Stimulated activated CD4-positive, alpha-beta T cell treated with anti-CD3 and anti-CD28 coated beads, TNF-alpha, amount 100 ng/mL, for 24 hours (primary cell): Measurements from ENCODE around the gene SLC5A10.

Source experiments
- DNase-seq, 3 experiments: peaks; one replicate each; pipeline ENCODE4 v3.0.0-alpha.2; 2020; ENCODE audit warnings: low read depth in 3 of 3

Gene SLC5A10

DNA sequence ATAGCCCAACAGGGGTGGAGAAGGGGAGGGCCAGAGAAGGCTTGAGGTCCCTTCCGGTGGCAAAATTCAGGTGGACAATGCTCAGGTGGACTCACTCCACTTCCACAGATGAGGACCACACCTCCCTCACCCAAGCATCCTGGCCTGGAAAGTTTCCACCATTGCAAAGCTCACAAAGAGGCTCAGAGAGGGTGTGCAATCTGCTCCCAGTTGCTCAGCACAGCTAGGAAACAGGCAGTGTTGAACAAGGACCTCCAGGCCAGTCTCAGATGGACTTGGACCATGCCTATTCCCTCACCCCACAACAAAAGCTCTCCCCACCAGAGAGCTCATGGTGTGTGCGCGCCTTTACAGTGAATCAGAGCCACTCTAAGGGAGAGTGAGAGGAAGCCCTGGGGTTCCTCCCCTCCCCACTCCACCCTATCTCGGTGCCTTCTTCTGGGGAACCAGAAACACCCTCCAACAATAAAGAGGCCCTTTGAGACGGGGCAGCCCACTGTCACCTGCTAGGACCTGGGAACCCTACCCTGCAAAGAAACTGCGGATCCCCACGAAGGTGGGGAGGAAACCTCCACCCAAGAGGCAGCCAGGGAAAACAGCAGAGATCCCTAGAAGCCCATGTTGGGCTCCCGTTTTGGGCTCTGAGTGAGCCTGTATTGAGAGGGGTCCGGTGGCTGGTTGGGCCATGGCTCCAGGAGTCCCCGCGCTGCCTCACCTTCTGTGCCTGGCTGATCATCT is 51.0 kb downstream of the SLC5A10 start:
- DNase-seq: no peak

DNA sequence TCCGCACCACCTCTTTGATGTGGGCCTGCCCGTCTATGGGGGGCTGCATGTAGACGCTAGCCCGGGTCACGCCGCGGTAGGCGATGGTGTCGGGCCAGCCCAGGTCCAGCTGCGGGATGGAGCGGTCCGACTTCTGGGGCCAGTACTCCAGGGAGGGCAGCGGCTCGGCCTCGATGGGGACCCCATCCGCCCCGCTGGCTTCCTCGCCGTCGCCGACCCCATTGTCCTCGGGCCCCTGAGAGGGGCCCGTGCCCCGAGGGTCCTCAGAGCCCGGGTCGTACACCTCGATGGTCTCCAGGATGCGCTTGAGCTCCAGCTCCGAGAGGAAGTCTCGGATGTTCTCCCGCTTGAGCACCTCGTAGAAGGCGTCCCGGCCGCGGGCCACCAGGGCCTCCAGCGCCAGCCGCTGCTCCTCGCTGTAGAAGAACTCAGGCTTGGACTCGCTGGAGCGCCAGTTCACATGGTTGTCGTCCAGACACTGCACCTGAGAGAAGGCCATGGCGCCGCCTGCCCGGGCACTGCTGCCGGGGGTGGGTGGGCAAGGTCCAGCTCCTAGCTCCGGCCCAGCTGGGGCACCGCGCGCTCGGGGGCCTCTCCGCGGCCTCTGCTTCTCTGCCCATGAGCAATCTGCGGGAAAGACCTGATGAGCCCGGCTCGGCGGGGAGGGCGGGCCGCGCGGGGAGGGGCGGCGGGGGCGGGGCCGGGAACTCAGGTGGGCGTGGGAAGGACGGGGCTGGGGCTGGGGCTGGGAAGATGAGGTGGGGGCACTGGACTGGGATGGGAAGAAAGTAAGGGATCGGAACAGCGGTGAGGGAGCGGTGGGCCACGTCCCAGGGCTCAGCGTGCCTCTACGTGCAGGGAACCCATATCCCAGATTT is 51.8 kb downstream of the SLC5A10 start:
- peak; percentile 17 to 54 (median 22) for DNase-seq

DNA sequence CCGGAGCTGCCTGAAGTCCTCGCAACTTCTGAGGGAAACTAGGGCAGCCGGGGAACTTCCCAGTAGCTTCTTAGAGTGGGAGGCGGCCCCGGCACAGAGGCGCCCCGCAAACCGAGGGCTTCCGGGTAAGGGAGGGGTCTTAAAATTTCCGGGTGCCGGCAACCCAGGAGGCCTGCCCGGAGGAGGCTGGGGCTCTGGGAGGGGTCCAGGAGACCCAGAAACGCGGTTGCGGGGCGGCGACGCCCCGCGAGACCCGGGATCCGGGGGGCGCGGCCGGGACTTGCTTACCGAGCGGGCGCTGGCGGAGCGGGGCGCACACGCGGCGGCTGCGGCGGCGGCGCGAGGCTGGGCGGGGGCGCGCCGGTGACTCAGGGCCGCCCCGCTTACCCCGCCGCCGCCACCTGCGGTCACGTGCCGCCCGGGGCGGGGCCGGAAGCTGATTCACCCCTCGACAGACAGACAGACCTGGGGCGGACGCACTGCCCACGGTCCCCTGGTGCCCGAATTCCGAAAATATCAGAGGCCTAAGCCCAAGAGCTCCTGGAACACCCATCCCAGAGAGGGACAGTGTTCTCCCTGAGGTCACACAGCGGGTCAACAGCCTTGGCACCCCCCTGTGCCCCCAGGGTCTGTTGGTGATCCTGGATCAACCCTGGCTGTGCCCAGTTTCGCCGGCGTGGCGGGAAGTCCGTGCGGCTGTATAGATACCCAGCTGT is 52.6 kb downstream of the SLC5A10 start, which contains the start of gene FAM83G:
TSS of gene FAM83G (minus strand) at position 344 of the 716 bp plus-strand sequence. CDS start 723 bp downstream, outside the sequence.
- DNase-seq: peak; percentile 82 to 92 (median 83)

DNA sequence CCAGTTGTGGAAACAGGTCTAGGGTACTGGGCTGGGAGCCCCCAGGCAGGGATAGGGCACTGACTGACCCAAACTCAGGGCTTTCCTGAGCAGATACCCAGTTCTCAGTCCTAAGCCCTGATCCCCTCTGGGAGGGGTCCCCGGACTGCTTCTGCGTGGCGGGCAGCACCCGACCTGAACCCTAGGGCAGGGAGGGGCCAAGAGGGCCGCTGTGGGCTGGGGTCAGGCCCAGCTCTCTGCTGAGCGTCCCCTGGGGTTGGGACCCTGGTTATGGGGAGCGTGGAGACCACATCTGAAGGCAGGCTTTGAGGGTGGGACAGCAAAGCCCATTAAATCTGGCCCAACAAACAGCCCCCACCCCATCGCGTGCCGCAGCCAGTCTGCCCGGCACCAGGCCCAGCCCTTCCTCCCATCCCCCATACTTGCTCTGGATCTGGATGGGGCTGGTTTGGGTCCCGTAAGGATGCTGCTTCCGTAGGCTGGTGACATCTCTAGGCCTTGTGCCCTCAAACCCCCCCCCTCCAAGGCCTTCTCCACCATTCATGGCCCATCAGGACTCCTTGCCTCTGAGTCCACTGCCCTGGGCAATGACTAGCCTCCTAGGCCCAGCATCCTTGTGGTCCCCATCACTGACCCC is 53.3 kb downstream of the SLC5A10 start:
- DNase-seq: no peak

DNA sequence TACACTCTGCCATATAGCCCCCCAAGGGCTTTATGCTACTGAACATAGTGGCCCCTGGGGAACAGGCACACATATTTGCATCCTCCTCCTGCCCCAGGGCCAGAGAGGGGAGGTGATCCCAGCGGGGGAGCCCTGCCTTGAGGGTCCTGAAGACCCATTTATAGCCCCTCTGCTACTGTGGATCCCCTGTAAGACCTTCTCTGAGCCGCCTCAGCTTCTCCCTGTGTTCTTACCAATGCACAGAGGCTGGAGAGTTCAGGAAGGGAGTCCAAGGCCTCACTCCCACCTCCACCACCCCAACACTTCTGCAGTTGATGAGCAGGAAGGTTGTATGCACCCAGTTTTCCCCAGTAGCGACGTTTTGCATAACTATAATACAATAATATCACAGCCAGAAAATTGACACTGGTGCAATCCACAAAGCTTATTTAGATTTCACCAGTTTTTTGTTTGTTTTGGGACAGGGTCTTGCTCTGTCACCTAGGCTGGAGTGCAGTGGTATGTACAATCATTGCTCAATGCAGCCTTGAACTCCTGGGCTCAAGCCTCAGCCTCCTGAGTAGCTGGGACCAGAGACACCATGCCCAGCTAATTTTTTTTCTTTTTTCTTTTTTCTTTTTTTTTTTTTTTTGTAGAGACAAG is 53.9 kb downstream of the SLC5A10 start:
- no peak for DNase-seq

DNA sequence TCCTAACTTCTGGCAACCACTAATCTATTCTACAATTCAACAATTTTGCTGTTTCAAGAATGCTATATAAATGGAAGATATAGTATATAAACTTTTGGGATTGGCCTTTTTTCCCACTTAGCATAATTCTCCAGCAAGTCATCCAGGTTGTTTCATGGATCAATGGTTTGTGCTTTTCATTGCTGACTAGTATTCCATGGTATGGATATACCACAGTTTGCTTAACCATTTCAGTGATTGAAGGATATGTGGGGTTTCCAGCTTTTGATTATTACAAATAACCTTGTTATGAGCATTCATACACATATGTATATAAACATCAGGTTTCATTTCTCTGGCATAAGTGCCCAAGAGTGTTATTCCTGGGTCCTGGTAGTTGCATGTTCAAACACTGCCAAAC is 54.7 kb downstream of the SLC5A10 start:
- DNase-seq: no peak

DNA sequence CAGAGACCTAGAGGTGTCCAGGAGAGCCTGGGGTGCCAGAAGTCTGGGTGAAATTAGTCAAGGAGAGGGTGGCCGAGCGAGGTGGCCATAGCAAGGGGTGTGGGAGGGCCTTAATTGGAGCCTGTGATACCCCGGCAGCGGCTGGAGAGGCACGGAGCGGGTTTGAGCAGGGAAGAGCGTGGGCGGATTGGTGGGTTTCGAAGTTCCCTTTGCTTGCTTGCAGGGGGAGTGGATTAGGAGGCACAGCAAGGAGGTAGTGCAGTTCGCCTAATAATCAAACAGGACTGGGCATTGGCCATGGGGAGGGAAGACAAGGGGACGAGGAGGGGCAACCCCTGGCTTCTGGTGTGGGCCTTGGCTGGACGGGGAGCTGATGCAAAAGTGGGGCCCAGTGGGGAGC is 58.0 kb downstream of the SLC5A10 start:
- DNase-seq: no peak

DNA sequence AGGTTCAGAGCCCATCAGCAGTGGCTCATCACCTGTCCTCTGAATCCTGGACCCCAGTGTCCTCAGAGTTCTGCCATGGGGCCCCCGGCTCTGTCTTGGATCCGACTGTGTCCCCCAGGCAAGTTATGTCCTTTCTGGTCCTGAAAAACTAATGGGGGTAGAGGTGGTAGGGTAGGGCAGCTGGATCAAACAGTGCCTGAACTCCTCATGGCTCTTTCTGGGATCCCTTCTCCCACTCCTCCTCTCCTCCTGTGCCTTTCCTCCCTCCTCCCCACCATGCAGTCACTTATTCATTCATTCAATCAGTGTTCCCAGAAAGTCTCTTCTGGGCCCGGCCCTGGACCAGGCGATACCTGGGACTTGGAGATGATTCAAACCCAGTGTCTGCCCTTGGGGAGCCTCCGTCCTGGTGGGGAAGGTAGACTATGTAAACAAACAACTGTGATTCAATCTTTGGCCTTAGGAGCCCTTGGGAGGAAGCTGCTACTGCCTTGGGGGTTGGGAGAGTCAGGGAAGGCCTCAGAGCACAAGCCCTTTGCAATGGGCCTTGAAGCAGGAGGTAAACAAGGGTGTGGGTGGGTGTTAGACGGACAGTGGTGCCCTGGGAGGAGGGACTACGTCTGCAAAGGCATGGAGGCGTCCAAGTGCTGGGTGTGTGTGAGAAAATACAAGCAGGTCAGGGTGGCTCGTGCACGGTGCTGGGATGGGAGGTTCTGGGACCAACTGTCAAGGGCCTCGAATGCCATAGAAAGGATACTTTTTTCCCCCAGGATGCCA is 59.0 kb downstream of the SLC5A10 start:
- no peak for DNase-seq

DNA sequence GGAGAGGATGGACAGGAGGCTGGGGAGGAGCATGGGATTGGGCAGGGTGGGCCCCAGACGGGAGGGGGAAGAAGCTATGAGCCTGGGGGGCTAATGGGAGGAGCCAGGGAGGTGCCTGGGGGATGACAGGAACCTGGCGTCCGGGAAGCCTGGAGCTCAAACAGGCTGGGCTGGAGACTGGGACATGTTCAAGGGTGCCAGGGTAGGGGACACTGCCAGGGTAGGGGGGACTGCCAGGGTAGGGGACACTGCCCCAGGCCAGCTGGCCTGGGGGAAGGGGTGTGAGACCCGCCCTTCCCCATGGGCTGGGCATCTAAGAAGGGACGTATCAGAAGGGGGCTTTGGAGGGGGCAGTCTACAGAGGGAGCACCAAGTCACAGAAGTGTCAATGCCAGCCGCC is 59.6 kb downstream of the SLC5A10 start:
- no peak for DNase-seq

DNA sequence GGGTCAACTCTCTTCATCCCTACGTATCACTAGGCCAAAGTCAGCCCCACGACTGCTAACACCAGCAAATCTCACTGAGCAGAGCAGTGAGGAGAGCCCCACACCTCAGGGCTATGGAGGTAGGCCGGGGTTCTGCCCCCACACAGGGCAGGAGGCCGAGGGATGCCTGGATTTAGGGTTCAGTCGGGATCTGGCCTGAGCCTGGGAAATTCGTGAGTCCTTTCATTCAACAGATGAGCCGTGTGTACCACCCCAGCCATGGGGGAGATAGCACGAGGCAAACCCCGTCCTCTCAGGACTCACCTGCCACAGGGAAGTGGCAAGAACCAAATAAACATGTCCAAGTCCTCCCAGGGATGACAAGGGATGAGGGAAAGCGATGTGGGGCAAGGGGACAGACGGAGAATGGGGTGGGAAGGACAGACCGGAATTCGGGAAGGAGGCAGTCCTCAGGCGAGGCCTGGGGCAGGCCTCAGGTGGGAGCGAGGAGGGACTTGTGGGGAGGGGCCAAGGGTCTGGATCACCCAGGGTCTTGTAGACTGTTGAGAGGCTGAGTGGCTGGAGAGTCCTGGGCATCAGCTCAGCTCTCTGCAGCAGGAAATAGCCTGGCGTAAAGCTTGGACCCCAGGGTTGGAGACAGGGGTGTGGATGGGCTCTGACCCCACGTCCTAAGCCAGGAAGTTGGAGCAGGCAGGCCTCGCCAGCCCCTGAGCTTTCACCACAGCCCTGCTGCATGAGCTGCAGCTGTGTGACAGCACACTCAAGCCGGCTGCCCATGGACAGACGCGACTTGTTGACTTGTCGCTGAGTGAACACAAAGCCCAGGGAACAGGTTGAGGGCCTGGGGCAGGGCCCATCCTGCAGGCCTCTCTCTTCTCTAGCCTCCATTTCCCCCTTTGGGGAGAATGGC is 60.5 kb downstream of the SLC5A10 start:
- no peak for DNase-seq

DNA sequence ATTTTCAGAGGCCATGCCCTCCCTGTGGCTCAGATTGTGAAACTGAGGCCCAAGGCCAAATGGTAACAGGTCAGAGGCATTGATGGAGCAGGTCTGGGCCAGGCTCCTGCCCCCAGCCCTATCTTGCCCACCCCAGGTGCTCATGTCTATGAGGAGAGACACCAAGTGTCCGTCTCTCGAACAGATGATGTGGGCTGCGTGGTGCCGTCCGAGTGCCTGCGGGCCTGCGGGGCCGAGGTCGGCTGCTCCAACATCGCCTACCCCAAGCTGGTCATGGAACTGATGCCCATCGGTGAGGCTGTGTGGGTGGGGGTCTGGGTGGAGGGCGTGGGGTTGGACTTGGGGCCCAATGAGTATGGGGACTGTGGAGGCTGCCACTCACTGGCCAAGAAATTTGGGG is 61.3 kb downstream of the SLC5A10 start:
- DNase-seq: no peak

DNA sequence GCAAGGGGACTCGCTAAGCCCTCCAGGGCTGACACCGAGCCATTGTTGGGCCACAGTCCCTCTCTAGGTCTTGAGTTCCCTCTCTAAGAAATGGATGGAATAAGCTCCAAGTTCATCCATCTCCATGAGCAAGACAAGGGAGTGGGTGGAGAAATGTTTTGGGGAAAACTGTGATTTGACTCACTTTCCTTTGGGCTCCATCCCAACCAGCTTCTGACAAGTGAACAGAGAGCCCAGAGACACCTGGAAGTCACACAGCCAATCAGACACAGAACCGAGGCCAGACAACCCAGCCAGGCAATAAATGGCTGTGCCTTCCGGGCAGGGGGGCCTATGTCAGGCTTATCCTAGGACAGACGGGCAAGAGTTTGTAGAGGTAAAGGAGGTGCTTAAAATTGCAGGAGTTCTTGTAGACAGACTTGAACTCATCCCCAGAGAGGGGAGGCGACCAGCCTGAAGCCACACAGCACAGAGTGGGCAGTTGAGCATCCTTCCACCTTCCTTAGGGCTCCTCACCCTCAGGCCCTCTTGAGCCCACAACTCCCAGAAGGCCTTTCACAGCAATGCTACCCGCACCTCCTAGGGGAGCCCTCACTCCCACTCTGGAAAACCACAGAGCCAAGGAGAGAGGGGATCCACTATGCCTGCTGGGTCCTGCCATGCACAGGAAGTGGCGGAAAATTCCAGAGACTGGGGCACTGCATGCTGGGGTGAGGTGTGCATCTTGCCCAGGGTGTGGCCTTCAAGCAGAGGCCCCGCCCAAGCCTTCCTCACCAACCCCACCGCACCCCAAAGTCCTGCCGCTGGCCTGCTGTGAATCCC is 62.1 kb downstream of the SLC5A10 start:
- no peak for DNase-seq

DNA sequence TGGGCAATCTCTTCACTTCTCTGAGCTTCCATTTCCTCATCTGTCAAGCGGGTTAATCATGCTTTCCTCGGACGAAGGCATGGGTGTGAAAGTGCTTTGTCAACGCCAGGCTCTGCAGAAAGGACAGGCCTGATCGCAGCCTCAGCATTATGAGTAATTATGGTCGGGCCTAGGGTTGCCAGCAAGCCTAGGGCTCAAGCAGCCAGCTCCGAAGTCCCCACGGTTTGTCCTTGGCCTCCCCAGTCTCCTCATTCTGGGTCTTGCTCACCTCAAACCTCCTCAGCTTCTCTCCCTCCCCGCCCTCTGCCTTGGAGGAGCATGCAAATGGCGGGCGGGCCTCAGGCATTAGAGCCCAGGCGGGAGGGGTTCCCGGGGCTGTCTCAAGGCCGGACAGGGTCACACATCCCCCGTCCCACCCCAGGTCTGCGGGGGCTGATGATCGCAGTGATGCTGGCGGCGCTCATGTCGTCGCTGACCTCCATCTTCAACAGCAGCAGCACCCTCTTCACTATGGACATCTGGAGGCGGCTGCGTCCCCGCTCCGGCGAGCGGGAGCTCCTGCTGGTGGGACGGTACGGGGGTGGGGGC is 62.8 kb downstream of the SLC5A10 start:
- DNase-seq: no peak

DNA sequence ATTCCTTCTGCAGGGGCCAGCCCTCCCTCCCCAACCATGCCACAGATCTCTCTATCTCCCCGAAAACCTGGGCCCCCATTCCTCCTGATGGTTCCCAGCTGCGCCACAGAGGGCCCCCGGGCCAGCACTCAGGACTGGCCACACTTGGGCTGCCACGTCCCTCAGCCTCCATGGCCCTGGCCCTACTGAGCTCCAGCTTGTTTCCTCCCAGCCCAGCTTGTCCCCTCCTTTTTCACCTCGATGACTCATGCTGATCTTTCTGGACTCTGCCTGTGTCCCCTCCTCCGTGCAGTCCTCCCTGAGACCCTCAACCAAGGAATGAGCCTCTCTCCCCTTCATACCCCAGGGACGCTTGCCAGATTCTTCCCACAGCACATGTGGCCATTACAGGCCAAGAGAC is 63.5 kb downstream of the SLC5A10 start:
- no peak for DNase-seq

DNA sequence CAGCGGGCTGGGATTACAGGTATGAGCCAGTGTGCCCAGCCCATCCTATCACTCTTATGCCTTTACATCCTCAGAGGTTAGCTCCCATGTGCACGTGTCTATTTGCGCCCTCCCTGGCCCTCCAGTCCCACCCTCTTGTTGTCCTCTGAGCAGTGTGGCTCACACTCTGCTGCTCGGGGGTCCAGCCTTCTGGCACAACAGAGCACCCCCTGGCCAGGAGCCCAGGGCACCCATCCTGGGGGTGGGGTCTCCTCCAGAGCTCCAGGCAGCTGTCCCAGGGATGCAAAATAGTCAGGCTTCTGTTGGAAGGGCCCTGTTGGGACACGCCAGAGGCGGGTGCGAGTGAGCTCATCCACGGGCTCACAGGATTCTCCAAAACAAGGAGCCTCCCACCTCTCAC is 64.3 kb downstream of the SLC5A10 start:
- DNase-seq: no peak

DNA sequence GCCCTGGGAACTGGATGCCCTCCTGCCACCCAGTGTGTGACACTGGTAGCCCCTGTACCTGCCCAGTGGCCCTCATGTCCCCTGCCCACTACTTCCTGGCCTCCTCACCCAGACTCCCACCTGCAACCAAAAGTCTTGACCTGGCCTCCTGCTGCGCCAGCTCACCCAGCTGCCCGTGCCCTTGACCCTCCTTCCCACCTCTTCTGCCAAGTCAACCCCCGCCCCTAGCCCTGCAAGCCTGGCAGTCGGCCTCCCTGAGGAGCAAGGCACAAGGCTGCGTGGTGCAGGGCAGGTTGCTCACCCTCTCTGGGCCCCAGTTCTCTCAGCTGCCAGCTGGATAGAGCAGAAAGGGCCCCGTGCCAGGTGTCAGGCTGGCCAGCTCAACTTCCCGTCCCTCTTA is 64.9 kb downstream of the SLC5A10 start:
- no peak for DNase-seq

DNA sequence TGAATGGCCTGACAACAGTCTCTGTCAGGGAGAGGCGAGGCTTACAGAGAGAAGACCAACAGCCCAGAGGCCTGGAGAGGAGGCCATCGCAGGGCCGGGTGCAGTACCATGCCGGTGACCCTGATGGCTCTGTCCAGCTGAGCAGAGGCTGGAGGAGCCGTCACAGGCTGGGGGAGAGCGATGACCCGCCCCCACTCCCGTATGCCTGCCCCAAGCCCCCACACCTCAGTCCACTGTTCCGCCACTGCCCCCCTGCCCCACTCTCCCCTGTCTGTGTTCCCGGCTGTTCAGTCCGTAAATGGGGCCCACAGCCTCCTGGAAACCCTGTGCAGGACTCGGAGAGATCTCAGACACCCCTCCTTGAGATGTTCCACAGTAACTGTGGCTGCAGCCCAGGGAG is 65.4 kb downstream of the SLC5A10 start:
- no peak for DNase-seq
